LNCAP (cell line): ENCODE measurements around the gene TENM4.

Experiments used
- CTCF ChIP-seq: fragments of 450-650 bp; IDR thresholded peaks from 2 replicates; pipeline ENCODE4 v1.5.1; 2017; ENCODE audit warnings: mild to moderate bottlenecking

Gene TENM4

GRCh38 chr11:79139900-79140299, 300.9 kb downstream of the TENM4 start:
- no peak for TF ChIP-seq CTCF

GRCh38 chr11:79129702-79130101, 311.1 kb downstream of the TENM4 start:
- no peak for TF ChIP-seq CTCF

- no peak for TF ChIP-seq CTCF
Measured at GRCh38 chr11:79128291-79128690, 312.5 kb downstream of the TENM4 start.

- TF ChIP-seq CTCF, result no peak
Measured at GRCh38 chr11:79122759-79123158, 318.1 kb downstream of the TENM4 start.

GRCh38 chr11:79121351-79121750, 319.5 kb downstream of the TENM4 start:
- TF ChIP-seq CTCF, result no peak

- TF ChIP-seq CTCF, result no peak
Measured at GRCh38 chr11:79119491-79120284, 321.1 kb downstream of the TENM4 start.

- no peak for TF ChIP-seq CTCF
Measured at GRCh38 chr11:79117488-79117887, 323.3 kb downstream of the TENM4 start.

- TF ChIP-seq CTCF, result no peak
Measured at GRCh38 chr11:79116600-79116999, 324.2 kb downstream of the TENM4 start.
